Measurements from ENCODE around the gene MDFI.

- TF ChIP-seq CTCF (conservative IDR thresholded peaks at IDR 0.05; ENCODE audit: low read depth, low read length) (no peak), EZH2phosphoT487 (IDR thresholded peaks at IDR 0.05; ENCODE audit: borderline replicate concordance, low read length) (no peak), EZH2 (IDR thresholded peaks at IDR 0.05; ENCODE audit: low read length, unreplicated experiment) (no peak)
These were observed 6.8 kb downstream of the MDFI start for GRCh38 chr6:41645007-41645618.

Measured in PC-3 (cell line).